HL-60 (cell line): ENCODE measurements around the gene PCSK4.
"Not testable (repeated sequence)": the region's sequence is repeated elsewhere in the genome, so short reads cannot be mapped to it uniquely, and the experiment has no call there.

ENCODE experiments used
- POLR2AphosphoS5 ChIP-seq: IDR thresholded peaks from 2 replicates; pipeline ENCODE4 v1.6.1; 2012; ENCODE audit warnings: low read depth
- TF ChIP-seq, protein P1 (sequence below): IDR thresholded peaks from one replicate; pipeline ENCODE4 v1.5.1; 2011; ENCODE audit warnings: low read length, control low read depth, inconsistent platforms; ENCODE audit not compliant: insufficient read depth

DNA sequence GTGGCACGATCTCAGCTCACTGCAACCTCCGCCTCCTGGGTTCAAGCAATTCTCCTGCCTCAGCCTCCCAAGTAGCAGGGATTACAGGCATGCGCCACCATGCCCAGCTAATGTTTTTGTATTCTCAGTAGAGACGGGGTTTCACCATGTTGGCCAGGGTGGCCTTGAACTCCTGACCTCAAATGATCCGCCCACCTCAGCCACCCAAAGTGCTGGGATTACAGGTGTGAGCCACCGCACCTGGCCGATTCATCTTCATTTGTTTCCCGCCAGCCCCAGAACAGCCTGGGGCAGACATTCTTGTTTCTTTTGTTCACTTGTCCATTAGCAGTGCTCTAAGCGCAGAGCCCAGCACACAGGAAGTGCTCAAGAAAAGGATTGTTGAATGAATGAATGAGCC lies 13.1 kb downstream of the PCSK4 start:
- TF ChIP-seq, protein P1, sequence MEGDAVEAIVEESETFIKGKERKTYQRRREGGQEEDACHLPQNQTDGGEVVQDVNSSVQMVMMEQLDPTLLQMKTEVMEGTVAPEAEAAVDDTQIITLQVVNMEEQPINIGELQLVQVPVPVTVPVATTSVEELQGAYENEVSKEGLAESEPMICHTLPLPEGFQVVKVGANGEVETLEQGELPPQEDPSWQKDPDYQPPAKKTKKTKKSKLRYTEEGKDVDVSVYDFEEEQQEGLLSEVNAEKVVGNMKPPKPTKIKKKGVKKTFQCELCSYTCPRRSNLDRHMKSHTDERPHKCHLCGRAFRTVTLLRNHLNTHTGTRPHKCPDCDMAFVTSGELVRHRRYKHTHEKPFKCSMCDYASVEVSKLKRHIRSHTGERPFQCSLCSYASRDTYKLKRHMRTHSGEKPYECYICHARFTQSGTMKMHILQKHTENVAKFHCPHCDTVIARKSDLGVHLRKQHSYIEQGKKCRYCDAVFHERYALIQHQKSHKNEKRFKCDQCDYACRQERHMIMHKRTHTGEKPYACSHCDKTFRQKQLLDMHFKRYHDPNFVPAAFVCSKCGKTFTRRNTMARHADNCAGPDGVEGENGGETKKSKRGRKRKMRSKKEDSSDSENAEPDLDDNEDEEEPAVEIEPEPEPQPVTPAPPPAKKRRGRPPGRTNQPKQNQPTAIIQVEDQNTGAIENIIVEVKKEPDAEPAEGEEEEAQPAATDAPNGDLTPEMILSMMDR: not testable (repeated sequence)
- not testable (repeated sequence) for TF ChIP-seq POLR2AphosphoS5
